GM21360 (cell line): ENCODE data around the gene TMEM245.

Experiments
- ATAC-seq: cut with Tn5 transposase; IDR thresholded peaks from one replicate; pipeline ENCODE4 v1.9.1; 2021; ENCODE audit warnings: mild to moderate bottlenecking, moderate library complexity; ENCODE audit not compliant: unreplicated experiment

Gene TMEM245

DNA sequence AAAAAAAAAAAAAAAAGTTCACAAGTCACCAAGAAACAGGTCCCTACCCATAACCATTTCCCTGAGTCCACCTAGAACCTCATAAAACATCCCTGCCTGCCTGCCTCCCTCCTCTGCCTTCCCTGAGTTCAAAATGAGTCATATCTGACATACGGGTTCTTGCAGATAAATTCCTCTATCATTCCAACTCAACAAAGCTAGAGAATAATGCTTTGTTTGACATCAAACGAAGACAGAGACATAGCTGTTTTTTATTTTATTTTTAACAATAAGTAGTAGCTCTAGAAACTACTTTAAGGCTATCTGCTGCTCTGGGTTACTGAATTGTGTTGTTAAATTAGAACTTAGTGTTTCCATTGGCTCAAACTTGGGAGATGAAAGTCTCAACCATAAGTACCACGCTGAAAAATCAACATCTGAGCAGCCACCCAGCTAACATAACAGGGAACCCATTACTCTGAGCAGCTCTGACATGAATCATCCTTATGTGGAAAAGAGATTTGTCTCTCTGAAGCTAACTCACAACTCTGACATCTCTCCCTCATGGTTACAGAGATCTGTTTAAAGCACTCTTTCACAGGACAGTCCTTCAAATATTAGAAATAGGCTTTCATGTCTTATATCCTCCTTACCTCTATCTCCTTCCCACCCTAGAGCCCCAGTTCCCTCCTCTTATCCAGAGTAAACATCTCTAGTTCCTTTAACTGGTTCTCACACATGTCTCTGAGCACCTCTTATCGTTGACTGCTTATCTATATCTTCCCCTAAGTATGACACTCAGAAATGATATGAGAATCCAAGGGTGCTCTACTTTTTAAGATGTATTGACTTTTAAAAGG, 12.1 kb downstream of the TMEM245 start:
- ATAC-seq: no peak

DNA sequence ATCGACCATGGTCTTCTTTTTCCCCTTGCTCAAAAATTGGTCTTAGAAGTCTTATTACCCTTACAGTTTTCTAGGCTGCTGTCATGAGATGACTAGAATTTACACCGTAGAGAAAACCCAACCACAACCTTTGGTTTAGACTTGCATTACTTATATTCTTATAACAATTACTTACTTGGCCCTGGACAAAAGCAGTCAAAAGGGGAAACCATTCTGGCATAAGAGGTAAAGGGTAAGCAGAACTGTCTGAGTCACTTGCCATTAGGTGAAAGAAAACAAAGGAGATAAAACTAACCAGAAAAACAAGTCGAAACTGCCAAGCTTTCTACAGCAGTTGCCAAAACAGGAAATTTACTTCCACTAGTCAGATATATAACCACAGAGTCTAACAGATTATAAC, 17.9 kb downstream of the TMEM245 start:
- ATAC-seq: peak; percentile 75

DNA sequence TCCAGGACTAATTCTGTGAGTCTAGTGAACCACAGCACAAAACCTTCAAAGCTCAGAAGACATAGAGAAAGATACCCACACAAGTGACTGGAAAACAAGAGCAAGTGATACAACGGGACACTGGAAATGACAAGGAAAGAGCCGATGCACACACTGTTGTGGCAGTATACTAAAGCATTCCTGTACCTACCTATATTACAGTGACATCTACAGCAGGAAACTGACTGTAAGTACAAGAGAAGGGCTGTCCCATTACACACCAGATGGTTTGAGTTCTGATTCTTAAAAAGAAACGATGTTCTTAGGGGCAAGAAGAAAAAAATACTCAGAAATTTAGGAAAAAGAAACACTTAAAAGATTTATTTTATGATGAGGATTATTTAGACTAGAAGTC, 18.5 kb downstream of the TMEM245 start:
- no peak for ATAC-seq

DNA sequence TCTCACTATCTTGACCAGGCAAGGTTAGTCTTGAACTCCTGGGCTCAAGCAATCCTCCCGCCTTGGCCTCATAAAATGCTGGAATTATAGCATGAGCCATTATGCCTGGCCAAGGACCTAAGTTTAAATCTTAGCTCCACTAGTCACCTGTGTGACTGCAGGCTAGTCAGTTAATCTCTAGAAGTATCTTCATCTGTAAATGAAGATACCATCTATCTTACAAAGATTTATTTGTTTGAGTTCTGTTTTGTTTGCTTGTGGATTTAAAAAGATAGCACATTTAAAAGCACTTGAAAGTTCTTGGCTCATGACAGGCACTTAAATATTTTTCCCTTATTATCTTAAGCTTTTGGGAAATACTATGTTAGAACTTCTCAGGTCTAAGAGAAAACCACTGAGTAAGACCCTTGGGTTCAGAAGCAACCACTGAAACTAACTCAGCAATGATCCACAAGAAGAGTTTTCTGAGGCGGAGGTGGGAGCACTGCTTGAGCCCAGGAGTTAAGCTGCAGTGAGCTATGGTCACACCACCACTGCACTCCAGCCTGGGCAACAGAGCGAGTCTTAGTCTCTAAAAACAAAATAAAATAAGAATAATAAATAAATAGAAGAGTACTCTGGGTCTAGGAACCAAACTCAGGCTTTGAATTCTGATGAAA, 19.1 kb downstream of the TMEM245 start:
- ATAC-seq: no peak

DNA sequence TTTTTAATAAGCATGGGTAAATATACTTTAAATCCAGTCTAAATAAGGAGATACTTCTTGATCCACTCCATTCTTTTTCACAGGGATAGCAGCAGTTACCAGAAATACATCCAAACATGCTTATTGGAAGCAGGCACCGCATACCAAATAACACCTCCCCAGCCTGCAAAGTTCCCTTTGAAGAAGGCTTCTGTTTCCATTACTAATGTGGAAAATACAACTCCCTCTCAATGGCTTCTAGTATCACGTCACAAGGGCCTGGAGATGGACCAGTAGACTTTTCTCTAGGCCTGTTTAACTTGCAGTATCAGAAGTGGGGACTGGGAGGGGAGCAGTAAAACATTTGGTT, 20.8 kb downstream of the TMEM245 start:
- ATAC-seq: no peak

DNA sequence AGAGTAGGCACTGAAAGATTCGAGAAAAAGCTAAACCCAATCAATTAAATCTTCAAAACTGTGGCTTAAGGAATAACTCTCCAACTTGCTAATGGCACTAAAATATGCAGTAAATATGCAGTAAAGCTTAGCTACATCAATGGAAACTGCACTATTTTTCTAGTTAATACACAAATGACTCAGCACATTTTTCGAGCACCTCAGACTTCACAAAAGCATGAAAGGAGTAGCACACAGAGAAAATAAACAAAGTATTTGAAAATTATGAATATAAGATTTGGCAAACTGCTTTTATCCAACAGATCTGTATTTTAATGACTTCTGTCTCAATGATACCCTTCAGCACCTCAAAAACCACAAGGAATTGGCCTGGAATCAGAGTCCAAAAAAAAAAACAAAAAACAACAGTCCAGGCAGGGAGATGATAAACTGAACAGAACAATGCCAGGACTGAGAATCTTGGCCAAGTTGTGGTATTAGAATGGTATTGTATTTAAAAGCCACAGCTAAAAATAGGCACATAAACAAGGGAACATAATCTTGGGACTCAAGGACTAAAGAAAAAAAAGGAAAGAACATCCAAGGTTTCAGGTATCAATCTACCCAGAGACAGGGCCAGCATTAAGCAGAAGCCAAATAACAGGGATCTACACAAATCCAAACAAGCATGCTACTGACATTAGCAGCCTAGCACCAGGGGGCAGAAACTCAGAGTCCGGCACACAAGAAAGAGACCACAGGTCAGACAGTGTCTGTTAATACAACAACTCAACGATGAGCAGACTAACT, 21.4 kb downstream of the TMEM245 start:
- no peak for ATAC-seq

DNA sequence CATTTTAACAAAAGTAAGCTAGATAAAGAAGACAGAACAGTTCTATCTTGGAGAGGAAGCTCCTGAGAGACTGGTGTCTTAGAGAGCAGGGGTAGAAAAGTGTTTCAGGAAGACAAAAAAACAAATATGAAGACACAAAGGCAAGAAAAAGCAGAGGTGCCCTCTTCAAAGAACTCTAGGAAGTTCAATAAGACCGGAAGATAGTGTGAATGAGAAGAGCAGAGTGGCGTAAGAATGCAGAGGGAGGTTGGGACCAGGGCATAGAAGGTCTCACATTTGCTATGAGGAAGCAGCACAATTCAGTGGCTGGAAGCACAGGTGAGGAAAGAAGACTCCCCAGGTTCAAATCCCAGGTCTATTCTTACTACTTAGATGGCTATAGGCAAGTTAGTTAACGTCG, 22.6 kb downstream of the TMEM245 start:
- ATAC-seq: no peak

DNA sequence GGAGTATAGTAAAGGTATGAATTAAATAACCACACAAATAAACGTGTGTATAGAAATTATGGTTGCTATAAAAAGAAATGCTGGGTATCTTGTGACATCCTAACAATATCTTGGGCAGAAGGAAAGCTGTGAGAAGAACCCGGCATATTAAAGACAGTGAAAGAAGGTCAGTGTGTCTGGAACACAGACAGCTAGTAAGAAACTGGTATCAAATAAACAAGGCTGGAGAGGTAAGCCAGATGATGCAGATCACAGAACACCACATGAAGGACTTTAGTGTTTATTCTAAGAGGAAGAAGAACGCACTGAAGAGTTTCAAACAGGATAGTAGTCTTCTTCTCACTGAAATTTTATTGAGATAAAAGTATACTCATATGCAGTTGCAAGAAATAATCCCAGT, 24.4 kb downstream of the TMEM245 start:
- ATAC-seq: no peak

DNA sequence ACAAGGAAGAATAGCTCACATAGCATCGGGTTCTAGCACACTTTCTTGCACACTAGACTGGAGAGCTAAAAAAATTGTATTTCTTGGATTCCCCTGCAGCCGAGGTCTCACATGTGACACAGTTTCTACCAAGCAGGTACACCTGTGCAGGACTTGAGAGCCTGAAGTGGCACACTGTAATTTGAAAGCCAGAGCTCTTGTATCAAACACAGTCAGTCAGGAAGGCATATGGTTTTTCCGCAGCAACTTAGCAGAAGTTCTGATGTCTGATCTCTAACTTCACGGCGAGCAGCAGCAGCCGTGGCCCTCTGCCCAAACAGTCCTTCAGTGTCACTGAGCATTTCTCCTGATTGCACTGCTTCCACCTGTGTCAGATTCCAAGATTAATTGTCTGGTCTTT, 25.5 kb downstream of the TMEM245 start:
- ATAC-seq: no peak

DNA sequence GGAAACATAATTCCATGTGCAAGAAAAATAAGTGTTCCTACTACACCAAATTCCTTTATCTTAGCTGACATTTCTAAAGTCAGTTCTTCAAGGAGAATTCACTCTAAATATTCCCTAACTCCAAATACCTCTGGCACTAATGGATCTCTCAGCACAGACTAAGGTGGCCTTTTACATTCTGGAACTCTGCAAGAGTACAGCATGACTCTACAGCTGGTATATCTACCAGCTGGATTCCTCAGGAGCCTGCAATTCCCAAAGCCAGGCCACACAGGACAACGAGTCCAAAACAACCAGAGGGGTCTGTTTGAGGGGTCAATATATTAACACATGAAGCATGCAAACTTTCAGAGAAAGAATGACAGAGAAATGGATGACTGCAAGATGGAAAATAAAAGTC, 27.2 kb downstream of the TMEM245 start:
- no peak for ATAC-seq

DNA sequence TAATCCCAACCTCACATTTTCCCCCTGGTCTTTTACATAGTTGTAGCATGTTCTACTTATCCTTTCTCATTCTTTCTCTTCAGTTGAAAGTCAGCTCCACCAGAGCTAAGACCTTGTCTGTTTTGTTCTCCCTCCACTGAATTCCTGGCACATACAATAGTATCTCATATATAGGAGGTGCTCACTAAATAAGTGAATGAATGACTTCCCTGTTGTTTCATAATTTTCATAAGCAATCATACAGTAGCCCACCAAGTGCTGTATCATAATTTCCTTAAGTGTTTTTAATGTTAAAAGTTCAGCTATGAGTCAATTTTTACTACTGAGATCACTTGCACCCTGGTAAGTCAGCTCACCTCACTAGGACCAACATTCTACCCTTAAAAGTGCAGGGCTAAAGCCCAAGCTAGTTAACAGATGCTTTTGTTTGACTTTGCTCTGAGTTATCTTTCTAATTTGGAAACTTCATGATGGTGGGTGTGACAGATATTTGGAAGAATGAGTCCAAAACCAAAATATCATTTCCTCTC, 27.6 kb downstream of the TMEM245 start:
- ATAC-seq: no peak

DNA sequence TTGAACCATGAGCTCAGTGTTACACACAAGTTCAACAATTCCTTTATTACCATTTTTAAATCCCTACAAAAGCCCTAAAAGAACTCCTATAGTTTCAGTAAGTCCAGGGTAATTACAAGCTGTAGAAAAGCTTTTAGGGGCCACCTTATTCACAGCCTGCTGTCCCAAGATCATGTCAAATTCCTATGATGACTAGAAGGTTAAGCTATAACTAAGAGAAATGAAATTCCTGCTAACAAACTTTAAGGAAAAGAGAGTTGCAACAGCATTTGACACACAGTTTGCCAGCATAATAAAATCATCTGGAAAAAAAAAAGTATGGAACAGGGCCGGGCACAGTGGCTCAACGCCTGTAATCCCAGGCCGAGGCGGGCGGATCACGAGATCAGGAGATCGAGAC, 31.5 kb downstream of the TMEM245 start:
- ATAC-seq: no peak

DNA sequence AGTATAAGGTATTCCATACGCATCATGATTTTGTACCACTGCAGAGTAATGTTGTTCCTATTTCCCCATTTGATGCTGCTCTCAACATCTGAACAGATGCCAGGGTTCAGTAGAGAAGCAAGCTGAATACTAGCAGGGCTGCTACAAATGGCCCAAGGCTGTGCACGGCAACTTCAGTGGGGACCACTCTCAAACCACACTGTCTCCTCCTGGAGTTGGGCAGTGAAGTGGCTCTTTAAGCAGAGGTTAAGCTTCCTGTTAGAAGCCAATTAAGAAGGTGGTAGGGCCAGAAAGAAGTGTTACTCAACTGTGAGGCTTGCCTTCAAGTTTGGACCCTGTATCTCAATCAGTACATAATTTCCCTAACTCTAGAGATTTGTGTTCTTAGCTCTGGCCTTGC, 32.0 kb downstream of the TMEM245 start:
- no peak for ATAC-seq

DNA sequence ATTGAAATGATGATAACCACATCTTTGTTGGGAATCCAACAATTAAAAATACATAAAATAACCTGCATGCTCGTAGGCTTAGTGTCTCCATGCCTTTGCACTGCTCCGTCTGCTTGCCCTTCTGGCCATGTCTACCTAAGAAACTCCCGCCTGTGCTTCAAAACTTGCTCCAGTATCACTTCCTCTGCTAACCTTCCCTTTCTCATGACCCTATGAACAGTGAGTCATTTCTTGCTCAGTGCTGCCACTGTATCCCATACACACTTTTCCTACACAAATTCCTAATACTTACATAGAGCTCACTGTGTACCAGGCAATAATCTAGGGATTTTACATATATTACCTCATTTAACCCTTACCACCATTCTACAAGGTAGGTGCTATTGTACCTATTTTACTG, 33.5 kb downstream of the TMEM245 start:
- ATAC-seq: peak; percentile 97

DNA sequence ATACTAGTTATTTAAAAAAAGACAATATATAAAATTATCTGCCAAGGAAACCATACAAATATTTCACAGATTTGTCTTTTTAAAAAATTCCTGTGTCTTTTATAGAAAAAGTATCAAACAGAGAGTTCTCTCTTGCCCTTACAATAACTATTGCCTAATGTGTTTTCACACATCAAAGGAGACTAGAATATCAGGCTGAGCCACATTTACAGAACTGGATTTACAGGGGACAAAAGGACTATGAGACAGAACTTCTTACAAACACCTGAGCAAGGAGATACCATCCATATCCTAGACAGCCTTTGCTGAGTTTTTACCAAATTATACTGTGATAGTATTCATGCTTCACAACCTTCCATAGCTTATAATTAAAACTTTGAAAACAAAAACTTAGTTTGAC, 34.2 kb downstream of the TMEM245 start:
- no peak for ATAC-seq

DNA sequence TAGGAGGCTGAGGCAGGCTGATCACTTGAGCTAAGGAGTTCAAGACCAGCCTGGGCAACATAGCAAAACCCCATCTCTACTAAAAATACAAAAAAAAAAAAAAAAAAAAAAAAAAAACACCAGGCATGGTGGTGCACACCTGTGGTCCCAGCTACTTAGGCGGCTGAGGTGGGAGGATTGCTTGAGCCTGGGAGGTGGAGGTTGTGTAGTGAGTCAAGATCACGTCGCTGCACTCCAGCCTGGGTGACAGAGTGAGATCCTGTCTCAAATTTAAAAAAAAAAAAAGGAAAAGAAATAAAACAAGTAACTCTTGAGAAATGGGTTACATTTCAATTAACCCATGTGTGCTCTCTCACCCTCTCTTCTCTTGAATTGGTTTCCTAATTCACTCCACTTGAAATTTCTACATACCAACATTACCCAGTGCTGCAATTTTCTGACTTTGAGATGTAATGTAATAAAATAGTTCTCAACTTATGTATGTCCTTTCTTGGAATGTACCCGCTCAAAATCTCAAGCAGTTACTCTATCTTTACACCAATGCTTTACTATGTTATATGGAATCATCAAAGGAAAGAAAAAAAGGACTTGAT, 35.8 kb downstream of the TMEM245 start:
- ATAC-seq: no peak

DNA sequence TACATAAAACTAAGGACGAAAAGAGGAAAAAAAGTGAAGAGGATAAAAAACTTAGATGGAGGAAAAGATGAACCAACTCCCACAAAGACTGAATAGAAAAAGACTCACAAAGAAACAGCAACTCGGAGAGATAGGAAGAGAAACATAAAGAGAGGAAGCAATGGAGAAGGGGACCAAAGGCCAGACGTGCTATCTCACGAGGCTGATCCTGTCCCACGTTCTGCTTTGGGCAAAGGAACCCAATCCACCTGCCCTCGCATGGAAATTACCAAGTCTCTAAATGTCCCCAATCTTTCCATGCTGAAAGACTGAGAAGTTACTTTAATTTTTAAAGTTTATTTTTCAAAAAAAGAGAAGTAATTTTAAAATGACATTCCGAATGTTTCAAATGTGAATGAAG, 36.6 kb downstream of the TMEM245 start:
- ATAC-seq: no peak

DNA sequence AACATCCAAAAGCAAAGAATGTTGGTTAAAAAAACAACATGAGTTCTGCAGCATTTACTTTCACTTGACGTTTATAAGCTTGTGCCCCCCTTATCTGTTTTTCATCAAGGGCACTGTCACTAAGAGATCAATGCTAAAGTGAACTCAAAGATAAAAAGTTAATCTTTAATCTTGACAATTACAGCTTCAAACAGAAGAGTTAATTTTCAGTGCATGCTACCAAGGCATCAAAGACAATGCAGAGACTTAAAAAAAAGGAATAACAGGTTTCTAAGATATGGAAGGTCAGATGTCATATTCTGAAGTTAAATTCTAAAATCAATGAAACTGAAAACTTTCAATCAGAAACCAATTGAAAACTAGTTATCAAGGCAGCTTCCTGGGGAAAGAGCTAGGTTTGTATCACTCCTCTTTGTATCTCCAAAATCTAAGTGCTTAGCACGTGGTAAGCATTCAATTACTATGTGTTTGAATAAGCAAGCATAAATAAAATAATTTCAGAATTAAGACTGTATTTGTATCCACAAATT, 37.6 kb downstream of the TMEM245 start:
- no peak for ATAC-seq

DNA sequence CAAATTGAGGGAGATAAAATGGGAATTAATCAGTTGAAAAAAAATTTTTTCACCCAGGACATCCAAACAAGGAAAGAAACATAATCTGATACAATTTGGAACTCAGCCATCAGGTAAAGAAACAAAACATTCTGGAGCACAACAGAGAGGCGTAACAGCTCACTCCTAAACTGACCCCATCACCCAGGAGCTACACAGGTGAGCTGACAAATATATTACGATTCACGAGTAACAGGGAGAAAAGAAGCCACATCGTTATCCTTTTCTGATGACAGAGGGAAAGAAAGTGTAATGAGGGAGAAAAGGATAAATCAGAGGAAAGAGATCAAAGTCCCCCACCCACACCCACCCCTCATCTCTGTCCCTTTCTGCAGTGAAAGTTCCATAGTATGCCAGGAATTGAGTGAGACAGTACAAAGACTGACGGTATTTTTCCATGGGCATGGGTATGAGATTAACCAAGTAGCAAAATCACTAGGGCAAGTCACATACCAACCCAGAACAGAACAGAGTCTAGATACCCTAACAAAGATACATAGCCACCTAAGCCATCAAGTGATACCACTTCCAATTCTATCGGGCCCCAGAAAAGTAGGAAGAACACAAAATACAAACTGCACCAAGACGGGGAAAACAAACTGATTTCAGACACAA, 45.4 kb downstream of the TMEM245 start:
- no peak for ATAC-seq

DNA sequence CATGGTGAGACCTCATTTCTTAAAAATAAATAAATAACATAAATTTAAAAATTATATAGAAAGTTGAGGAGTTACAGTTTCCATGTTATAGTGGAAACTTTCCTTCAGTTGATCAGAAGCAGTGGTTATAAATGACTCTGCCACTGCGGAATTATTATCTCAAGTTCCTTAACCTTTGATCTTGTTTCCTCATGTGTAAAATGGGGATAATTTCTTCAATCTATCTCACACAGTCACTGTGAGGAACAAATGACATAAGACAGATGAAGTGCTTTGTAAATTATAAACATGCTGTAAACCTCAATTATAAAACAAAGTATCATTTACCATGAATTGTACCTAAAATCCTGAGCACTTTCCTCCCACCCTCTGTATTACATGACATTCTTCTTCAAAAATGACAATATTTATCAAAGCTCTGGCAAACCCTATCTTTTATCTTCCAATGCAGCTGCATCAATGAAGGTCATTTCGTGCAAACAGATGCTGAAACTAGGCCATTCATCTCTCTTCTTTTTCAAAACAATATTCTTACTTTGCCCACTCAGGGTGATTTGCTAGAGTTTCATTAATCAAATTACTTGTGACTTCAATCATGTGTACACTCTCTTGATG, 46.8 kb downstream of the TMEM245 start:
- ATAC-seq: no peak
